H1 (cell line): ENCODE data around the gene BRD4. TPM values are rescaled to one million over a fixed set of nuclear protein-coding genes. Genes with fewer than 3 reads are reported as not detected.

Experiments used
- CTCF ChIA-PET: fragments of 300-600 bp; sonication (Branson Sonifier 250); formaldehyde crosslinking; loops from one replicate; lab custom pipeline; 2021; ENCODE audit not compliant: partially characterized antibody; lab: Charles Lee
- POLR2A ChIA-PET: fragments of 300-600 bp; sonication (Branson Sonifier 250); formaldehyde crosslinking; loops from one replicate; lab custom pipeline; 2021; ENCODE audit warnings: inconsistent platforms; ENCODE audit not compliant: partially characterized antibody; lab: Charles Lee
- DNase-seq, 2 experiments: peaks; one replicate each; pipeline versions ENCODE4 v3.0.0 to v3.0.0-alpha.2; 2010 to 2022; ENCODE audit warnings: low spot score in 2 of 2, low read depth in 1 of 2, mixed read lengths in 1 of 2
- FAIRE-seq: peaks from 2 replicates; lab custom pipeline; 2011; peaks lifted over from hg19 to GRCh38; lab: Jason Lieb, UNC
- H2AFZ ChIP-seq: 2 replicates; pipeline ENCODE4 v1.8.1; 2012; ENCODE audit warnings: low read length, inconsistent platforms
- H2AK5ac ChIP-seq: 2 replicates; pipeline ENCODE4 v1.6.1; 2013; ENCODE audit warnings: low read depth, low read length
- H2BK120ac ChIP-seq: replicated peaks from 2 replicates; pipeline ENCODE3; 2013; ENCODE audit warnings: low read depth, low read length, inconsistent platforms
- H2BK12ac ChIP-seq: 2 replicates; pipeline ENCODE4 v1.6.1; 2013; ENCODE audit warnings: low read depth, low read length
- H2BK15ac ChIP-seq: 2 replicates; pipeline ENCODE4 v1.6.1; 2013; ENCODE audit warnings: low read length
- H2BK20ac ChIP-seq: 2 replicates; pipeline ENCODE4 v1.6.1; 2013; ENCODE audit warnings: low read length
- H2BK5ac ChIP-seq: 2 replicates; pipeline ENCODE4 v1.6.1; 2013; ENCODE audit warnings: low read depth, low read length
- H3K14ac ChIP-seq: 2 replicates; pipeline ENCODE4 v1.6.1; 2013; ENCODE audit warnings: inconsistent platforms; ENCODE audit not compliant: insufficient read length
- H3K18ac ChIP-seq: 2 replicates; pipeline ENCODE4 v1.6.1; 2013; ENCODE audit warnings: low read length; ENCODE audit errors: extremely low read depth
- H3K23ac ChIP-seq: 2 replicates; pipeline ENCODE4 v1.6.1; 2013; ENCODE audit warnings: inconsistent platforms; ENCODE audit not compliant: insufficient read length
- H3K23me2 ChIP-seq: 2 replicates; pipeline ENCODE4 v1.6.1; 2013; ENCODE audit warnings: low read depth, low read length
- H3K27ac ChIP-seq: 2 replicates; pipeline ENCODE4 v1.6.1; 2011; ENCODE audit warnings: low read depth, low read length, inconsistent platforms
- H3K27me3 ChIP-seq, 4 experiments: replicated peaks in 1 of 4; 1 replicate in 1 of 4; 2 replicates in 3 of 4; pipeline versions ENCODE4 v1.6.1 to v1.8.1; 2011 to 2013; ENCODE audit warnings: low read length in 3 of 4, mild to moderate bottlenecking in 3 of 4, inconsistent platforms in 2 of 4, mixed read lengths in 2 of 4, moderate library complexity in 1 of 4; ENCODE audit not compliant: control insufficient read depth in 3 of 4, insufficient read depth in 3 of 4; ENCODE audit errors: extremely low read depth in 1 of 4
- H3K36me3 ChIP-seq, 4 experiments: 2 replicates each; pipeline versions ENCODE4 v1.6.1 to v1.8.1; 2011 to 2013; ENCODE audit warnings: mild to moderate bottlenecking in 4 of 4, low read length in 3 of 4, moderate library complexity in 2 of 4, control low read depth in 1 of 4, inconsistent platforms in 1 of 4; ENCODE audit not compliant: insufficient read depth in 4 of 4, control insufficient read depth in 2 of 4
- H3K4ac ChIP-seq: replicated peaks from 2 replicates; pipeline ENCODE3; 2013; ENCODE audit warnings: low read length, low read depth, mixed read lengths, inconsistent platforms; ENCODE audit not compliant: insufficient read length
- H3K4me1 ChIP-seq, 4 experiments: replicated peaks in 1 of 4; 1 replicate in 1 of 4; 2 replicates in 3 of 4; pipeline versions ENCODE4 v1.6.1 to v1.8.1; 2011 to 2013; ENCODE audit warnings: low read length in 3 of 4, inconsistent platforms in 2 of 4, mixed read lengths in 1 of 4; ENCODE audit not compliant: insufficient read depth in 4 of 4, control insufficient read depth in 3 of 4
- H3K4me2 ChIP-seq, 2 experiments: 2 replicates each; pipeline versions ENCODE4 v1.6.1 to v1.8.1; 2011 to 2013; ENCODE audit warnings: low read depth in 2 of 2, low read length in 2 of 2, control low read depth in 1 of 2, inconsistent platforms in 1 of 2, mild to moderate bottlenecking in 1 of 2; ENCODE audit not compliant: insufficient read depth in 1 of 2
- H3K4me3 ChIP-seq, 4 experiments: fragments of 200-600, 300-600 bp in 1 of 4; sonication (generic), shearing (Covaris generic), sonication (Bioruptor Twin) in 1 of 4; 2 replicates each; pipeline versions ENCODE4 v1.5.1 to v1.8.1; 2011 to 2016; ENCODE audit warnings: low read length in 4 of 4, low read depth in 3 of 4, control low read depth in 2 of 4, inconsistent platforms in 2 of 4, mild to moderate bottlenecking in 2 of 4, mixed read lengths in 1 of 4, moderate library complexity in 1 of 4; ENCODE audit not compliant: insufficient read depth in 2 of 4; ENCODE audit errors: extremely low read depth in 1 of 4
- H3K56ac ChIP-seq: replicated peaks from 2 replicates; pipeline ENCODE3; 2013; ENCODE audit warnings: low read depth, mild to moderate bottlenecking, mixed read lengths, low read length, inconsistent platforms; ENCODE audit not compliant: insufficient read length
- H3K79me1 ChIP-seq: 2 replicates; pipeline ENCODE4 v1.6.1; 2013; ENCODE audit warnings: low read depth, low read length, control low read depth
- H3K79me2 ChIP-seq, 2 experiments: 2 replicates each; pipeline versions ENCODE4 v1.6.1 to v1.8.1; 2012 to 2013; ENCODE audit warnings: low read length in 2 of 2, mild to moderate bottlenecking in 2 of 2, inconsistent platforms in 1 of 2; ENCODE audit not compliant: insufficient read depth in 2 of 2, control insufficient read depth in 1 of 2
- H3K9ac ChIP-seq, 4 experiments: replicated peaks in 1 of 4; 1 replicate in 1 of 4; 2 replicates in 3 of 4; pipeline versions ENCODE4 v1.6.1 to v1.8.1; 2011 to 2013; ENCODE audit warnings: low read depth in 3 of 4, low read length in 3 of 4, control low read depth in 2 of 4, mild to moderate bottlenecking in 2 of 4, moderate library complexity in 2 of 4, inconsistent platforms in 1 of 4; ENCODE audit errors: extremely low read depth in 1 of 4
- H3K9me3 ChIP-seq, 2 experiments: 2 replicates each; pipeline versions ENCODE4 v1.6.1 to v1.8.1; 2012 to 2013; ENCODE audit warnings: mild to moderate bottlenecking in 2 of 2, moderate library complexity in 2 of 2, control low read depth in 1 of 2, inconsistent platforms in 1 of 2, low read depth in 1 of 2, low read length in 1 of 2, mixed read lengths in 1 of 2; ENCODE audit not compliant: insufficient read depth in 2 of 2
- H4K20me1 ChIP-seq, 2 experiments: replicated peaks in 1 of 2; 2 replicates each; pipeline versions ENCODE3 to v1.8.1; 2011 to 2013; ENCODE audit warnings: inconsistent platforms in 2 of 2, low read length in 2 of 2, mild to moderate bottlenecking in 1 of 2; ENCODE audit not compliant: insufficient read depth in 2 of 2, control insufficient read depth in 1 of 2
- H4K5ac ChIP-seq: 2 replicates; pipeline ENCODE4 v1.6.1; 2013; ENCODE audit warnings: low read length, low read depth, mixed read lengths, inconsistent platforms; ENCODE audit not compliant: insufficient read length
- H4K8ac ChIP-seq: 2 replicates; pipeline ENCODE4 v1.8.0; 2013; ENCODE audit warnings: mild to moderate bottlenecking, moderate library complexity, low read length, inconsistent platforms; ENCODE audit not compliant: insufficient read depth; ENCODE audit errors: extremely low read depth
- H4K91ac ChIP-seq: replicated peaks from 2 replicates; pipeline ENCODE3; 2013; ENCODE audit warnings: low read length, mixed read lengths, inconsistent platforms; ENCODE audit not compliant: insufficient read length
- CBX8 ChIP-seq: fragments of 300-800, 300-1000 bp; sonication (generic); IDR thresholded peaks from 2 replicates; pipeline ENCODE4 v1.7.1; 2016; ENCODE audit warnings: low read depth, low read length, borderline replicate concordance
- CHD1 ChIP-seq: IDR thresholded peaks from 2 replicates; pipeline ENCODE4 v1.6.1; 2012; ENCODE audit warnings: low read depth, low read length, improper control_type of control experiment
- CTBP2 ChIP-seq: IDR thresholded peaks from 2 replicates; pipeline ENCODE4 v1.7.0; 2011; ENCODE audit warnings: borderline replicate concordance, mild to moderate bottlenecking, moderate library complexity, mixed read lengths, low read length; ENCODE audit not compliant: insufficient read depth, insufficient read length
- EP300 ChIP-seq, 2 experiments: IDR thresholded peaks; 1 replicate in 1 of 2; 2 replicates in 1 of 2; pipeline ENCODE4 v1.6.1; 2011 to 2012; ENCODE audit warnings: low read depth in 2 of 2, low read length in 2 of 2, mild to moderate bottlenecking in 2 of 2, borderline replicate concordance in 1 of 2, inconsistent platforms in 1 of 2, moderate library complexity in 1 of 2
- NANOG ChIP-seq: IDR thresholded peaks from 2 replicates; pipeline ENCODE4 v1.6.1; 2011; ENCODE audit warnings: low read length, low read depth, mild to moderate bottlenecking, inconsistent platforms; ENCODE audit not compliant: insufficient read depth, poor library complexity, severe bottlenecking
- SRF ChIP-seq: IDR thresholded peaks from 2 replicates; pipeline ENCODE4 v1.6.1; 2011; ENCODE audit warnings: mild to moderate bottlenecking, low read depth, low read length, moderate library complexity
- SUZ12 ChIP-seq: fragments of 200-600 bp; sonication (generic); IDR thresholded peaks from 2 replicates; pipeline ENCODE4 v1.6.1; 2012; ENCODE audit warnings: mild to moderate bottlenecking, inconsistent platforms, low read length, moderate library complexity, mixed read lengths
- WGBS, 2 experiments: shearing (Covaris generic) in 1 of 2; methylation state at CpG; one replicate each; pipeline versions ENCODE4 v1.1.6 to v1.1.7; 2013 to 2015; ENCODE audit warnings: low lambda C conversion rate in 2 of 2, mixed read lengths in 2 of 2, inconsistent platforms in 1 of 2, low coverage in 1 of 2, missing lambda C conversion rate in 1 of 2; ENCODE audit not compliant: insufficient replicate concordance in 2 of 2, insufficient coverage in 1 of 2, insufficient read length in 1 of 2; ENCODE audit errors: extremely low coverage in 1 of 2, missing lambda C conversion rate in 1 of 2; 5-methylcytosine and 5-hydroxymethylcytosine counted together
- polyA plus RNA-seq, 7 experiments: library from polyadenylated mRNA; depleted of rRNA in 3 of 7; stranded (reverse) in 5 of 7; unstranded in 2 of 7; fragments of >200 nt in 5 of 7; fragments of 200-250 nt in 2 of 7; gene quantifications; 1 replicate in 5 of 7; 2 replicates in 1 of 7; 4 replicates in 1 of 7; pipeline versions ENCODE4 v1.2.1 to v1.2.3, GENCODE V29; 2011 to 2013; ENCODE audit warnings: missing spikeins in 2 of 7, mixed read lengths in 2 of 7
- total RNA-seq: library from RNA; stranded (reverse); fragmentation: NEBNext Ultra II Directional; extraction: Animal tissue kit (Norgen Biotek cat#: 25700); gene quantifications from 2 replicates; pipeline ENCODE4 v1.2.1, GENCODE V29; 2021
- TF ChIP-seq, protein P1 (sequence below), 3 experiments: IDR thresholded peaks; 1 replicate in 2 of 3; 2 replicates in 1 of 3; pipeline versions ENCODE4 v1.5.1 to v1.6.1; 2011; ENCODE audit warnings: low read length in 3 of 3, mild to moderate bottlenecking in 3 of 3, inconsistent platforms in 2 of 3, low read depth in 1 of 3, moderate library complexity in 1 of 3; ENCODE audit not compliant: insufficient read depth in 1 of 3; ENCODE audit errors: control extremely low read depth in 1 of 3

The BRD4 gene
- total and polyA plus RNA-seq, 2 of the 8 experiments (the other 6 are each of a cell fraction or from before 2014, with no cell fraction given) = 14.1 to 146 TPM

- Histone ChIP-seq H3K36me3 (0 out of 8 replicates have a peak, but pooled peaks cover 0 to 2% (median 0%) of the 10 kb centered on the region in 4 experiments), H3K23me2 (no peaks in the 10 kb centered on the region), H2BK120ac (no peak overlapping the region), H3K4me1 (peaks cover 4 to 10% (median 8%) of the 10 kb centered on the region in 4 experiments), H3K4me3 (no peak overlapping the region), H4K91ac (no peak overlapping the region), H2AK5ac (no peak overlapping the region), H3K27me3 (no peaks in the 10 kb centered on the region), H3K23ac (no peak overlapping the region), H2BK12ac (no peak overlapping the region), H3K27ac (no peak overlapping the region), H3K9me3 (no peaks in the 10 kb centered on the region), H3K4me2 (peak overlapping the region in 1 of 2 experiments; percentile 13; a peak in 2 of 4 replicates), H2AFZ (no peak overlapping the region), H4K5ac (no peak overlapping the region), H3K4ac (no peak overlapping the region), H3K18ac (no peak overlapping the region), H3K56ac (no peak overlapping the region), H4K20me1 (peaks cover 56 to 62% of the 10 kb centered on the region in 2 experiments), H3K79me1 (peaks cover 31% of the 10 kb centered on the region), H2BK20ac (no peak overlapping the region), H3K9ac (no peak overlapping the region; a peak in 1 of 7 replicates), H4K8ac (no peak overlapping the region), H3K79me2 (peaks cover 67 to 100% of the 10 kb centered on the region in 2 experiments), H2BK15ac (no peak overlapping the region), H3K14ac (no peak overlapping the region), H2BK5ac (no peak overlapping the region)
- no peak for DNase-seq
- WGBS, 2 experiments = 84% methylated on average over 4 of the region's 4 CpGs; no CpG with 5 or more reads in 1 of the 2 experiments
- FAIRE-seq = no peak
- ChIA-PET CTCF (interaction anchor here (0.9 to 2.6 kb wide), 7 partner anchors 9 to 53 kb away, joined by 3 to 19 read pairs (median 4); partner anchors contain the start of gene BRD4), POLR2A (interaction anchor here (0.9 to 2.6 kb wide), 10 partner anchors 8 to 100 kb away, joined by 3 to 9 read pairs (median 3); no protein-coding TSS in a partner anchor)
- TF ChIP-seq SRF (no peak), SUZ12 (no peak), CHD1 (no peak), CBX8 (no peak), CTBP2 (no peak), EP300 (IDR thresholded peaks at IDR 0.05; ENCODE audit: borderline replicate concordance in 1 of 2, low read depth in 2 of 2, low read length in 2 of 2) (no peak), NANOG (no peak)
- TF ChIP-seq, protein P1, sequence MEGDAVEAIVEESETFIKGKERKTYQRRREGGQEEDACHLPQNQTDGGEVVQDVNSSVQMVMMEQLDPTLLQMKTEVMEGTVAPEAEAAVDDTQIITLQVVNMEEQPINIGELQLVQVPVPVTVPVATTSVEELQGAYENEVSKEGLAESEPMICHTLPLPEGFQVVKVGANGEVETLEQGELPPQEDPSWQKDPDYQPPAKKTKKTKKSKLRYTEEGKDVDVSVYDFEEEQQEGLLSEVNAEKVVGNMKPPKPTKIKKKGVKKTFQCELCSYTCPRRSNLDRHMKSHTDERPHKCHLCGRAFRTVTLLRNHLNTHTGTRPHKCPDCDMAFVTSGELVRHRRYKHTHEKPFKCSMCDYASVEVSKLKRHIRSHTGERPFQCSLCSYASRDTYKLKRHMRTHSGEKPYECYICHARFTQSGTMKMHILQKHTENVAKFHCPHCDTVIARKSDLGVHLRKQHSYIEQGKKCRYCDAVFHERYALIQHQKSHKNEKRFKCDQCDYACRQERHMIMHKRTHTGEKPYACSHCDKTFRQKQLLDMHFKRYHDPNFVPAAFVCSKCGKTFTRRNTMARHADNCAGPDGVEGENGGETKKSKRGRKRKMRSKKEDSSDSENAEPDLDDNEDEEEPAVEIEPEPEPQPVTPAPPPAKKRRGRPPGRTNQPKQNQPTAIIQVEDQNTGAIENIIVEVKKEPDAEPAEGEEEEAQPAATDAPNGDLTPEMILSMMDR (IDR thresholded peaks at IDR 0.05; ENCODE audit: control extremely low read depth in 1 of 3, insufficient read depth in 1 of 3, low read depth in 1 of 3, low read length in 3 of 3) = no peak
These were observed 52.9 kb downstream of the BRD4 start for GRCh38 chr19:15279326-15279904.
